Smooth muscle cell (in vitro differentiated cells): ENCODE data around the gene RANBP9. TPM values are rescaled to one million over a fixed set of nuclear protein-coding genes. Genes with fewer than 3 reads are reported as not detected.

Source experiments
- DNase-seq: peaks from one replicate; lab custom pipeline; 2025; ENCODE audit not compliant: unreplicated experiment; lab: John Stamatoyannopoulos, UW
- H2AFZ ChIP-seq: fragments of 200-600 bp; sonication (generic); 2 replicates; pipeline ENCODE4 v1.6.0; 2016; ENCODE audit warnings: antibody characterized with exemption, low read depth, mild to moderate bottlenecking
- H3F3A ChIP-seq: fragments of 200-600 bp; sonication (generic); 2 replicates; pipeline ENCODE4 v1.6.0; 2017; ENCODE audit warnings: antibody characterized with exemption, low read depth
- H3K27ac ChIP-seq: fragments of 200-600 bp; sonication (generic); 2 replicates; pipeline ENCODE4 v1.5.1; 2016; ENCODE audit warnings: low read depth, mild to moderate bottlenecking
- H3K27me3 ChIP-seq: fragments of 200-600 bp; sonication (generic); 2 replicates; pipeline ENCODE4 v1.6.1; 2016; ENCODE audit warnings: low read depth, mild to moderate bottlenecking
- H3K36me3 ChIP-seq: fragments of 200-600 bp; sonication (generic); 2 replicates; pipeline ENCODE4 v1.5.1; 2016; ENCODE audit warnings: low read depth
- H3K4me1 ChIP-seq: fragments of 200-600 bp; sonication (generic); 2 replicates; pipeline ENCODE4 v1.5.1; 2016; ENCODE audit warnings: low read depth
- H3K4me2 ChIP-seq: fragments of 200-600 bp; sonication (generic); 2 replicates; pipeline ENCODE4 v1.6.0; 2016; ENCODE audit warnings: mild to moderate bottlenecking
- H3K4me3 ChIP-seq: fragments of 200-600 bp; sonication (generic); 2 replicates; pipeline ENCODE4 v1.5.1; 2016; ENCODE audit warnings: mild to moderate bottlenecking
- H3K79me2 ChIP-seq: fragments of 200-600 bp; sonication (generic); 2 replicates; pipeline ENCODE4 v1.6.0; 2016; ENCODE audit warnings: low read depth, mild to moderate bottlenecking
- H3K9ac ChIP-seq: fragments of 200-600 bp; sonication (generic); 2 replicates; pipeline ENCODE4 v1.6.0; 2016; ENCODE audit warnings: low read depth
- H3K9me3 ChIP-seq: fragments of 200-600 bp; sonication (generic); replicated peaks from 2 replicates; pipeline ENCODE4 v1.5.1; 2016; ENCODE audit warnings: low read depth
- H4K20me1 ChIP-seq: fragments of 200-600 bp; sonication (generic); 2 replicates; pipeline ENCODE4 v1.6.0; 2016; ENCODE audit warnings: low read depth
- CTCF ChIP-seq: fragments of 200-600 bp; sonication (generic); IDR thresholded peaks from 2 replicates; pipeline ENCODE4 v1.5.1; 2017; ENCODE audit warnings: borderline replicate concordance, mild to moderate bottlenecking, antibody characterized with exemption; ENCODE audit not compliant: insufficient read depth, poor library complexity, severe bottlenecking
- WGBS: methylation state at CpG from one replicate; pipeline ENCODE4 v1.1.7; 2016; ENCODE audit warnings: low lambda C conversion rate; 5-methylcytosine and 5-hydroxymethylcytosine counted together
- polyA plus RNA-seq: library from polyadenylated mRNA; unstranded; fragments of >200 nt; fragmentation: Nextera tagmentation; extraction: Ambion mirVana; gene quantifications from 2 replicates; pipeline ENCODE4 v1.2.1, GENCODE V29; 2016
- total RNA-seq: library from RNA; depleted of rRNA; stranded (reverse); fragments of >200 nt; gene quantifications from 2 replicates; pipeline ENCODE4 v1.2.3, GENCODE V29; 2014

Gene RANBP9
- total and polyA plus RNA-seq, 2 experiments from 2014 or later = 26.9 to 40.9 TPM

GRCh38 chr6:13729891-13730290, 18.3 kb upstream of the RANBP9 start:
- Histone ChIP-seq H3K4me1 (no peaks in the 10 kb centered on the region), H3K9ac (no peak overlapping the region), H3K36me3 (no peaks in the 10 kb centered on the region), H3K27ac (no peak overlapping the region), H4K20me1 (no peaks in the 10 kb centered on the region), H2AFZ (no peak overlapping the region), H3K79me2 (no peaks in the 10 kb centered on the region), H3K27me3 (no peaks in the 10 kb centered on the region), H3K9me3 (no peaks in the 10 kb centered on the region), H3K4me2 (no peak overlapping the region), H3F3A (no peaks in the 10 kb centered on the region), H3K4me3 (no peak overlapping the region)
- WGBS = 74% methylated on average over 2 of the region's 2 CpGs
- DNase-seq = no peak
- TF ChIP-seq CTCF = no peak

GRCh38 chr6:13725570-13725969, 13.9 kb upstream of the RANBP9 start:
- H3K27ac ChIP-seq = peak overlapping the region; percentile 61
- no peak overlapping the region for H2AFZ ChIP-seq

GRCh38 chr6:13725052-13725451, 13.4 kb upstream of the RANBP9 start:
- Histone ChIP-seq H3F3A (no peaks in the 10 kb centered on the region), H3K27ac (peak overlapping the region; percentile 61), H3K4me1 (no peaks in the 10 kb centered on the region), H3K4me2 (no peak overlapping the region), H4K20me1 (no peaks in the 10 kb centered on the region), H3K9ac (no peak overlapping the region), H3K79me2 (no peaks in the 10 kb centered on the region), H2AFZ (no peak overlapping the region), H3K27me3 (no peaks in the 10 kb centered on the region), H3K4me3 (no peak overlapping the region), H3K9me3 (no peaks in the 10 kb centered on the region), H3K36me3 (no peaks in the 10 kb centered on the region)
- no peak for TF ChIP-seq CTCF
- WGBS = 92% methylated on average over 3 of the region's 3 CpGs
- DNase-seq = no peak

More at GRCh38 chr6:13725570-13725969, 13.9 kb upstream of the RANBP9 start:
- no peaks in the 10 kb centered on the region for H3F3A ChIP-seq
- no peaks in the 10 kb centered on the region for H3K36me3 ChIP-seq
- H3K9ac ChIP-seq = no peak overlapping the region
- no peaks in the 10 kb centered on the region for H3K9me3 ChIP-seq
- WGBS = 51% methylated on average over 2 of the region's 2 CpGs
- TF ChIP-seq CTCF = no peak
- no peak overlapping the region for H3K4me2 ChIP-seq
- H4K20me1 ChIP-seq = no peaks in the 10 kb centered on the region
- H3K79me2 ChIP-seq = no peaks in the 10 kb centered on the region
- no peaks in the 10 kb centered on the region for H3K4me1 ChIP-seq
- no peaks in the 10 kb centered on the region for H3K27me3 ChIP-seq
- H3K4me3 ChIP-seq = no peak overlapping the region
- no peak for DNase-seq

- Histone ChIP-seq H3K4me1 (no peaks in the 10 kb centered on the region), H3F3A (no peaks in the 10 kb centered on the region), H4K20me1 (no peaks in the 10 kb centered on the region), H3K9ac (no peak overlapping the region), H3K27ac (peak overlapping the region; percentile 18), H3K36me3 (no peaks in the 10 kb centered on the region), H3K4me2 (no peak overlapping the region), H3K79me2 (no peaks in the 10 kb centered on the region), H2AFZ (no peak overlapping the region), H3K9me3 (no peaks in the 10 kb centered on the region), H3K27me3 (no peaks in the 10 kb centered on the region), H3K4me3 (no peak overlapping the region)
- WGBS = 54% methylated on average over 4 of the region's 4 CpGs
- TF ChIP-seq CTCF = no peak
- no peak for DNase-seq
These were observed 12.5 kb upstream of the RANBP9 start for GRCh38 chr6:13724182-13724581.
